ENCODE data around the gene CNTNAP2.
"Not testable (repeated sequence)": the region's sequence is repeated elsewhere in the genome, so short reads cannot be mapped to it uniquely, and the experiment has no call there.

CNTNAP2 gene

GRCh38 chr7:147541261-147541660 lies 1424.7 kb downstream of the CNTNAP2 start:
- no peak for DNase-seq (ENCODE audit: low read depth, low spot score)

GRCh38 chr7:147547252-147547897 lies 1430.8 kb downstream of the CNTNAP2 start:
- no peak for DNase-seq (ENCODE audit: low read depth, low spot score)

- DNase-seq (ENCODE audit: low read depth, low spot score) = no peak
Measured at GRCh38 chr7:147556317-147556716, 1439.7 kb downstream of the CNTNAP2 start.

- DNase-seq (ENCODE audit: low read depth, low spot score) = no peak
Measured at GRCh38 chr7:147563669-147564068, 1447.1 kb downstream of the CNTNAP2 start.

GRCh38 chr7:147564786-147565476 lies 1448.3 kb downstream of the CNTNAP2 start:
- DNase-seq (ENCODE audit: low read depth, low spot score) = no peak

- DNase-seq (ENCODE audit: low read depth, low spot score) = no peak
Measured at GRCh38 chr7:147567043-147567442, 1450.4 kb downstream of the CNTNAP2 start.

- DNase-seq (ENCODE audit: low read depth, low spot score) = no peak
Measured at GRCh38 chr7:147569116-147569913, 1452.7 kb downstream of the CNTNAP2 start.

- DNase-seq (ENCODE audit: low read depth, low spot score) = no peak
Measured at GRCh38 chr7:147570390-147570789, 1453.8 kb downstream of the CNTNAP2 start.

GRCh38 chr7:147571436-147572185 lies 1455.0 kb downstream of the CNTNAP2 start:
- no peak for DNase-seq (ENCODE audit: low read depth, low spot score)

- DNase-seq (ENCODE audit: low read depth, low spot score) = no peak
Measured at GRCh38 chr7:147578196-147578595, 1461.6 kb downstream of the CNTNAP2 start.

GRCh38 chr7:147579148-147579547 lies 1462.5 kb downstream of the CNTNAP2 start:
- DNase-seq (ENCODE audit: low read depth, low spot score) = no peak

- no peak for DNase-seq (ENCODE audit: low read depth, low spot score)
Measured at GRCh38 chr7:147584771-147585193, 1468.2 kb downstream of the CNTNAP2 start.

GRCh38 chr7:147586110-147586509 lies 1469.5 kb downstream of the CNTNAP2 start:
- DNase-seq (ENCODE audit: low read depth, low spot score) = no peak

- DNase-seq (ENCODE audit: low read depth, low spot score) = no peak
Measured at GRCh38 chr7:147586526-147586925, 1469.9 kb downstream of the CNTNAP2 start.

- DNase-seq (ENCODE audit: low read depth, low spot score) = no peak
Measured at GRCh38 chr7:147593271-147594057, 1476.9 kb downstream of the CNTNAP2 start.

GRCh38 chr7:147595042-147595441 lies 1478.4 kb downstream of the CNTNAP2 start:
- no peak for DNase-seq (ENCODE audit: low read depth, low spot score)

- not testable (repeated sequence) for DNase-seq (ENCODE audit: low read depth, low spot score)
Measured at GRCh38 chr7:147598687-147599086, 1482.1 kb downstream of the CNTNAP2 start.

GRCh38 chr7:147605323-147605722 lies 1488.7 kb downstream of the CNTNAP2 start:
- no peak for DNase-seq (ENCODE audit: low read depth, low spot score)

- no peak for DNase-seq (ENCODE audit: low read depth, low spot score)
Measured at GRCh38 chr7:147607157-147607800, 1490.7 kb downstream of the CNTNAP2 start.

GRCh38 chr7:147611431-147611830 lies 1494.8 kb downstream of the CNTNAP2 start:
- DNase-seq (ENCODE audit: low read depth, low spot score) = no peak

All from activated CD4-positive, CD25-positive, alpha-beta regulatory T cell treated with anti-CD3 and anti-CD28 coated beads, Interleukin-2, amount 50 U/mL, for 16 hours (primary cell).